IMR-90 (cell line): ENCODE measurements around the gene TULP4. TPM values are rescaled to one million over a fixed set of nuclear protein-coding genes. Genes with fewer than 3 reads are reported as not detected.

Source experiments
- ATAC-seq: fragments of 200-7000 bp; cut with Tn5 transposase; 2 replicates; pipeline ENCODE4 v1.9.1; 2020; ENCODE audit warnings: low read depth, mild to moderate bottlenecking, moderate library complexity
- BruUV-seq: library from RNA; stranded (reverse); fragments of 400-500 nt; replicated peaks from 2 replicates; lab custom pipeline; 2021; lab: Mats Ljungman, UMichigan
- CTCF ChIA-PET: fragments of 300-600 bp; formaldehyde crosslinking; extraction: SDS; loops from one replicate; lab custom pipeline; 2021; ENCODE audit warnings: antibody characterized with exemption; lab: Yijun Ruan, JAX
- POLR2A ChIA-PET: fragments of 300-600 bp; sonication (Branson Sonifier 250); formaldehyde crosslinking; loops from one replicate; lab custom pipeline; 2022; ENCODE audit warnings: antibody characterized with exemption; ENCODE audit not compliant: unreplicated experiment; lab: Charles Lee
- DNase-seq: peaks from one replicate; pipeline ENCODE4 v3.0.0; 2013
- H2AFZ ChIP-seq: replicated peaks from 2 replicates; pipeline ENCODE3; 2013; ENCODE audit warnings: low read length, mild to moderate bottlenecking; ENCODE audit not compliant: poor library complexity
- H2AK5ac ChIP-seq: 2 replicates; pipeline ENCODE4 v1.6.1; 2013; ENCODE audit warnings: low read depth, low read length, inconsistent platforms
- H2AK9ac ChIP-seq: replicated peaks from 2 replicates; pipeline ENCODE3; 2013; ENCODE audit warnings: mild to moderate bottlenecking, low read depth, low read length, moderate library complexity; ENCODE audit not compliant: poor library complexity
- H2BK120ac ChIP-seq: 2 replicates; pipeline ENCODE4 v1.6.1; 2013; ENCODE audit warnings: low read depth, low read length, inconsistent platforms
- H2BK15ac ChIP-seq: 3 replicates; pipeline ENCODE4 v1.6.1; 2013; ENCODE audit warnings: low read depth, low read length, inconsistent platforms
- H2BK20ac ChIP-seq: 2 replicates; pipeline ENCODE4 v1.6.1; 2013; ENCODE audit warnings: low read depth, mild to moderate bottlenecking, inconsistent platforms, low read length, moderate library complexity
- H2BK5ac ChIP-seq: 2 replicates; pipeline ENCODE4 v1.6.1; 2013; ENCODE audit warnings: mild to moderate bottlenecking, low read depth, low read length, inconsistent platforms; ENCODE audit not compliant: poor library complexity, severe bottlenecking
- H3K14ac ChIP-seq: replicated peaks from 2 replicates; pipeline ENCODE4 v1.6.1; 2013; ENCODE audit warnings: low read depth, low read length, inconsistent platforms
- H3K18ac ChIP-seq: 2 replicates; pipeline ENCODE4 v1.6.1; 2013; ENCODE audit warnings: low read depth, low read length, control low read depth
- H3K23ac ChIP-seq: 2 replicates; pipeline ENCODE4 v1.6.1; 2013; ENCODE audit warnings: low read depth, low read length, inconsistent platforms
- H3K27ac ChIP-seq: 2 replicates; pipeline ENCODE4 v1.5.1; 2013; ENCODE audit warnings: mild to moderate bottlenecking, control low read depth, low read length; ENCODE audit not compliant: insufficient read depth
- H3K27me3 ChIP-seq: 2 replicates; pipeline ENCODE4 v1.6.1; 2013; ENCODE audit warnings: low read length; ENCODE audit not compliant: control insufficient read depth, insufficient read depth
- H3K36me3 ChIP-seq: 2 replicates; pipeline ENCODE4 v1.6.1; 2013; ENCODE audit warnings: low read length, mixed read lengths; ENCODE audit not compliant: control insufficient read depth, insufficient read depth
- H3K4ac ChIP-seq: 2 replicates; pipeline ENCODE4 v1.6.1; 2013; ENCODE audit warnings: low read depth, low read length, inconsistent platforms
- H3K4me1 ChIP-seq: 2 replicates; pipeline ENCODE4 v1.6.1; 2013; ENCODE audit warnings: low read length, mixed read lengths; ENCODE audit not compliant: control insufficient read depth, insufficient read depth
- H3K4me2 ChIP-seq: 2 replicates; pipeline ENCODE4 v1.6.1; 2013; ENCODE audit warnings: low read depth, mild to moderate bottlenecking, control low read depth, low read length, moderate library complexity
- H3K4me3 ChIP-seq: 2 replicates; pipeline ENCODE4 v1.5.1; 2013; ENCODE audit warnings: low read depth, mild to moderate bottlenecking, control low read depth, low read length, moderate library complexity; ENCODE audit not compliant: insufficient read depth
- H3K56ac ChIP-seq: 2 replicates; pipeline ENCODE4 v1.6.1; 2013; ENCODE audit warnings: low read length, inconsistent platforms; ENCODE audit not compliant: insufficient read depth; ENCODE audit errors: extremely low read depth
- H3K79me1 ChIP-seq, 2 experiments: 2 replicates each; pipeline ENCODE4 v1.6.1; 2013; ENCODE audit warnings: low read length in 2 of 2, inconsistent platforms in 1 of 2, low read depth in 1 of 2
- H3K9ac ChIP-seq: 2 replicates; pipeline ENCODE4 v1.6.1; 2013; ENCODE audit warnings: low read depth, low read length, control low read depth
- H3K9me1 ChIP-seq: 2 replicates; pipeline ENCODE4 v1.6.1; 2013; ENCODE audit warnings: low read length, inconsistent platforms; ENCODE audit not compliant: insufficient read depth
- H3K9me3 ChIP-seq: 2 replicates; pipeline ENCODE4 v1.6.1; 2013; ENCODE audit warnings: low read length; ENCODE audit not compliant: control insufficient read depth, insufficient read depth
- H4K20me1 ChIP-seq: 2 replicates; pipeline ENCODE4 v1.6.1; 2013; ENCODE audit warnings: low read length, inconsistent platforms; ENCODE audit not compliant: insufficient read depth
- H4K5ac ChIP-seq: 2 replicates; pipeline ENCODE4 v1.6.1; 2013; ENCODE audit warnings: mild to moderate bottlenecking, low read depth, low read length, control low read depth
- H4K8ac ChIP-seq, 2 experiments: 2 replicates each; pipeline ENCODE4 v1.6.1; 2013; ENCODE audit warnings: low read depth in 2 of 2, low read length in 2 of 2, control low read depth in 1 of 2, inconsistent platforms in 1 of 2
- H4K91ac ChIP-seq: 2 replicates; pipeline ENCODE4 v1.6.1; 2013; ENCODE audit warnings: low read depth, low read length, inconsistent platforms; ENCODE audit not compliant: insufficient read depth
- CEBPB ChIP-seq: IDR thresholded peaks from 2 replicates; pipeline ENCODE4 v1.6.1; 2012; ENCODE audit warnings: low read depth, low read length, improper control_type of control experiment
- MAFK ChIP-seq: IDR thresholded peaks from 2 replicates; pipeline ENCODE4 v1.6.1; 2012; ENCODE audit warnings: low read depth, low read length, improper control_type of control experiment
- RFX5 ChIP-seq: IDR thresholded peaks from 2 replicates; pipeline ENCODE4 v1.8.0; 2012; ENCODE audit warnings: low read depth, mild to moderate bottlenecking, low read length, moderate library complexity
- WGBS, 2 experiments: methylation state at CpG; one replicate each; pipeline versions ENCODE4 v1.1.5 to v1.1.7; 2013; ENCODE audit warnings: missing lambda C conversion rate in 2 of 2; ENCODE audit not compliant: insufficient read length in 1 of 2; ENCODE audit errors: extremely low coverage in 2 of 2; 5-methylcytosine and 5-hydroxymethylcytosine counted together
- dilution Hi-C: fragments of 300-500 bp; cut with HindIII; formaldehyde crosslinking; loops from one replicate; pipeline ENCODE4 v1.14.3; 2018; ENCODE audit warnings: low sequenced_read_pairs; ENCODE audit not compliant: unreplicated experiment
- in situ Hi-C: fragments of 300-500 bp; cut with MboI; formaldehyde crosslinking; loops from 3 replicates; pipeline ENCODE4 v1.14.3; 2019; ENCODE audit warnings: low sequenced_read_pairs, inconsistent platforms, mixed read lengths
- intact Hi-C: fragments of 100-400 bp; cut with micrococcal nuclease; formaldehyde crosslinking; loops from 2 replicates; pipeline ENCODE4 v1.10.0; 2022
- polyA plus RNA-seq, 3 experiments: library from polyadenylated mRNA; depleted of rRNA; stranded (reverse); fragments of >200 nt; gene quantifications; 2 replicates each; pipeline ENCODE4 v1.2.3, GENCODE V29; 2012; ENCODE audit warnings: low replicate concordance in 1 of 3
- total RNA-seq: library from RNA; depleted of rRNA; stranded (reverse); fragments of >200 nt; gene quantifications from 2 replicates; pipeline ENCODE4 v1.2.3, GENCODE V29; 2012

Gene TULP4
- total and polyA plus RNA-seq, 2 of the 4 experiments (the other 2 are of a cell fraction), result 8.1 to 30.6 TPM

GRCh38 chr6:158374020-158374419 is 61.8 kb downstream of the TULP4 start:
- 82% methylated on average over 3 of the region's 5 CpGs; no CpG with 5 or more reads in 1 of the 2 experiments for WGBS, 2 experiments
- intact Hi-C loops (no loop called here), in situ Hi-C loops (no loop called here), dilution Hi-C loops (no loop called here)
- Histone ChIP-seq H4K20me1 (peaks cover 8% of the 10 kb centered on the region; the same call in 1 of the 2 replicates), H2AK9ac (no peak overlapping the region), H3K18ac (no peak overlapping the region), H3K9ac (no peak overlapping the region), H3K9me3 (no peaks in the 10 kb centered on the region), H4K5ac (no peak overlapping the region), H3K4ac (no peak overlapping the region), H2BK120ac (no peak overlapping the region), H3K79me1 (peaks cover 3 to 37% of the 10 kb centered on the region in 2 experiments; a peak in 3 of 4 replicates), H3K56ac (no peak overlapping the region), H3K27me3 (no peaks in the 10 kb centered on the region), H4K91ac (no peak overlapping the region), H2BK5ac (no peak overlapping the region), H3K36me3 (no peaks in the 10 kb centered on the region), H3K23ac (no peak overlapping the region), H3K27ac (no peak overlapping the region), H3K4me1 (peaks cover 7% of the 10 kb centered on the region; the same call in 1 of the 2 replicates), H2AFZ (no peak overlapping the region), H3K14ac (no peak overlapping the region), H3K4me3 (no peak overlapping the region), H3K4me2 (no peak overlapping the region), H2BK15ac (no peak overlapping the region), H2AK5ac (no peak overlapping the region), H3K9me1 (peaks cover 8% of the 10 kb centered on the region), H4K8ac (no peak overlapping the region), H2BK20ac (no peak overlapping the region)
- CTCF ChIA-PET, result no interaction called here
- no peak for ATAC-seq
- POLR2A ChIA-PET, result interaction anchor here (0.7 kb wide), 1 partner anchor 132 kb away, joined by 9 read pairs; no protein-coding TSS in a partner anchor
- no TSS peak for BruUV-seq
- TF ChIP-seq RFX5, result no peak
- TF ChIP-seq CEBPB, result peak; percentile 70
- TF ChIP-seq MAFK, result no peak
- peak; percentile 18 for DNase-seq
